ENCODE results near the gene SNAPC1.

GRCh38 chr14:61736751-61737150, 25.5 kb upstream of the SNAPC1 start:
- TF ChIP-seq CTCF (IDR thresholded peaks at IDR 0.05; ENCODE audit: low read depth, low read length) = no peak
- no peak for TF ChIP-seq POLR2A (IDR thresholded peaks at IDR 0.05; ENCODE audit: extremely low read depth, insufficient read length)
- TF ChIP-seq MAX (IDR thresholded peaks at IDR 0.05; ENCODE audit: low read depth, low read length) = no peak
- TF ChIP-seq MYC (IDR thresholded peaks at IDR 0.05; ENCODE audit: low read depth, low read length) = no peak
